Left ventricle myocardium inferior (tissue), 1 donor: ENCODE measurements around the gene TRPM5. TPM values are rescaled to one million over a fixed set of nuclear protein-coding genes. Genes with fewer than 3 reads are reported as not detected.

ENCODE experiments used
- DNase-seq: peaks from one replicate; pipeline ENCODE4 v3.0.0-alpha.2; 2020
- H3K27ac ChIP-seq: fragments of 200-600 bp; replicated peaks from 2 replicates; pipeline ENCODE4 v1.8.0; 2021
- H3K27me3 ChIP-seq: fragments of 200-600 bp; 2 replicates; pipeline ENCODE4 v1.8.0; 2021; ENCODE audit warnings: low read depth
- H3K36me3 ChIP-seq: fragments of 200-600 bp; 2 replicates; pipeline ENCODE4 v1.8.0; 2021
- H3K4me1 ChIP-seq: fragments of 200-600 bp; 2 replicates; pipeline ENCODE4 v1.8.0; 2021
- H3K4me3 ChIP-seq: fragments of 200-600 bp; 2 replicates; pipeline ENCODE4 v1.8.0; 2021; ENCODE audit warnings: mild to moderate bottlenecking, moderate library complexity
- H3K9me3 ChIP-seq: fragments of 200-600 bp; replicated peaks from 2 replicates; pipeline ENCODE4 v1.8.0; 2021
- CTCF ChIP-seq: fragments of 200-600 bp; IDR thresholded peaks from 2 replicates; pipeline ENCODE4 v1.8.0; 2021; ENCODE audit warnings: antibody characterized with exemption, mild to moderate bottlenecking, borderline replicate concordance
- intact Hi-C: fragments of 100-400 bp; cut with micrococcal nuclease; formaldehyde crosslinking; loops from one replicate; pipeline ENCODE4 v1.11.0; 2022
- total RNA-seq: library from RNA; stranded (reverse); fragmentation: NEBNext Ultra II Directional; extraction: Animal tissue kit (Norgen Biotek cat#: 25700); gene quantifications from one replicate; pipeline ENCODE4 v1.2.1, GENCODE V29; 2021
- donor health status: DM: no; HTN: yes; CAD: no; lungs with severe emphysema.

The TRPM5 gene
- total RNA-seq, 1 donor from 2014 or later: not detected

GRCh38 chr11:2418693-2419360, 25.5 kb downstream of the TRPM5 start:
- peaks cover 26% of the 10 kb centered on the region for H3K27me3 ChIP-seq
- DNase-seq: no peak
- H3K9me3 ChIP-seq: no peaks in the 10 kb centered on the region
- TF ChIP-seq CTCF: no peak
- peaks cover 13% of the 10 kb centered on the region for H3K4me1 ChIP-seq
- no peak overlapping the region for H3K4me3 ChIP-seq
- intact Hi-C loops: loop anchor here (10.0 kb wide), 1 partner anchor 224 kb away; no protein-coding TSS in a partner anchor
- H3K36me3 ChIP-seq: no peaks in the 10 kb centered on the region
- H3K27ac ChIP-seq: no peak overlapping the region

GRCh38 chr11:2417856-2418692, 26.2 kb downstream of the TRPM5 start:
- DNase-seq: no peak
- no peak for TF ChIP-seq CTCF
- no peak overlapping the region for H3K4me3 ChIP-seq

GRCh38 chr11:2416765-2417164, 27.5 kb downstream of the TRPM5 start:
- Histone ChIP-seq H3K4me3 (no peak overlapping the region), H3K9me3 (no peaks in the 10 kb centered on the region), H3K27me3 (peaks cover 10% of the 10 kb centered on the region), H3K36me3 (no peaks in the 10 kb centered on the region), H3K27ac (no peak overlapping the region), H3K4me1 (peaks cover 13% of the 10 kb centered on the region)
- intact Hi-C loops: loop anchor here (10.0 kb wide), 1 partner anchor 222 kb away; no protein-coding TSS in a partner anchor
- TF ChIP-seq CTCF: no peak
- DNase-seq: no peak

More at GRCh38 chr11:2417856-2418692, 26.2 kb downstream of the TRPM5 start:
- Histone ChIP-seq H3K4me1 (peaks cover 13% of the 10 kb centered on the region), H3K36me3 (no peaks in the 10 kb centered on the region), H3K27me3 (peaks cover 22% of the 10 kb centered on the region), H3K27ac (no peak overlapping the region), H3K9me3 (no peaks in the 10 kb centered on the region)
- intact Hi-C loops: loop anchor here (10.0 kb wide), 1 partner anchor 223 kb away; no protein-coding TSS in a partner anchor

GRCh38 chr11:2415601-2416380, 28.5 kb downstream of the TRPM5 start:
- no peak for TF ChIP-seq CTCF
- H3K9me3 ChIP-seq: no peaks in the 10 kb centered on the region
- peaks cover 11% of the 10 kb centered on the region for H3K4me1 ChIP-seq
- intact Hi-C loops: loop anchor here (10.0 kb wide), 1 partner anchor 221 kb away; no protein-coding TSS in a partner anchor
- no peaks in the 10 kb centered on the region for H3K36me3 ChIP-seq
- no peak overlapping the region for H3K4me3 ChIP-seq
- no peak overlapping the region for H3K27ac ChIP-seq
- peaks cover 4% of the 10 kb centered on the region for H3K27me3 ChIP-seq
- DNase-seq: no peak

GRCh38 chr11:2415171-2415570, 29.1 kb downstream of the TRPM5 start:
- Histone ChIP-seq H3K4me3 (no peak overlapping the region), H3K27ac (no peak overlapping the region), H3K27me3 (peaks cover 7% of the 10 kb centered on the region), H3K9me3 (no peaks in the 10 kb centered on the region), H3K36me3 (no peaks in the 10 kb centered on the region), H3K4me1 (peaks cover 5% of the 10 kb centered on the region)
- no peak for DNase-seq
- no peak for TF ChIP-seq CTCF
- intact Hi-C loops: loop anchor here (10.0 kb wide), 1 partner anchor 220 kb away; no protein-coding TSS in a partner anchor
